Measurements from ENCODE around the gene CPLX3. TPM values are rescaled to one million over a fixed set of nuclear protein-coding genes. Genes with fewer than 3 reads are reported as not detected.

Gene CPLX3
- total RNA-seq, 1 experiment from 2014 or later, result not detected

DNA sequence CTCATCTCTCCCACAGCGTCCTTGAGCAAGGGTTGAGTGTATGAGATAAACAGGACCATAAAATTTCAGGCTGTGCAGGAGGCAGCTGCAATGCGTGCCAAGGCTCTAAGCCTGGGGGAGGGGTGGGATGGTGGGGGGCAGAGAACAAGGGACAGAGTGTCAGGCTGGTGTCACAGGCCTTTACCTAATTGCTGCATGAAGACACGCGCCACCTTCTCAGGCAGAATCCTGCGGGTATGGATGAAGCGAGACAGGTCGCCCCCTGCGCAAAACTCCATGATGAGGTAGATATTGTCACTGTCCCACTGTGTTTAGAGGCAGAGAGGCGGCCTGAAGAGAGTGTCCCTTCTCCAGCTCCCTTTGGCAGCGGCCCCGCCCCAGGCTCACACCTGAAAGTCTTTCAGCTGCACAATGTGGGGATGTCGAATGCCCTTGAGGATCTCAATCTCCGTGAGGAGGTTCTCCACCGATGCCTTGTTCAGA lies 15.5 kb downstream of the CPLX3 start:
- H2BK12ac ChIP-seq (ENCODE audit: insufficient read length, low read depth, low read length), result no peak overlapping the region
- H3K9ac ChIP-seq (ENCODE audit: extremely low read depth, insufficient read length, low read length), result peak overlapping the region; percentile 11
- H3K27me3 ChIP-seq (ENCODE audit: insufficient read depth, low read length), result no peaks in the 10 kb centered on the region
- H3K23me2 ChIP-seq (ENCODE audit: insufficient read length, low read depth, low read length, poor library complexity, severe bottlenecking), result peaks cover 6% of the 10 kb centered on the region
- no peak overlapping the region for H4K5ac ChIP-seq (ENCODE audit: insufficient read length, low read depth, low read length)
- H3K9me3 ChIP-seq (ENCODE audit: control insufficient read depth, low read depth, low read length), result no peaks in the 10 kb centered on the region
- Mint-ChIP-seq H3K27me3 (ENCODE audit: low read depth) (no peaks in the 10 kb centered on the region), H3K9me3 (no peaks in the 10 kb centered on the region), H3K27ac (no peak overlapping the region; a peak in 1 of 7 replicates), H3K36me3 (ENCODE audit: insufficient read depth in 1 of 3, low read depth in 3 of 3) (peaks cover 9 to 36% (median 31%) of the 10 kb centered on the region in 3 experiments), H3K4me1 (peaks cover 20 to 35% of the 10 kb centered on the region in 2 experiments), H3K4me3 (peak overlapping the region; percentile 89 to 90)
- no peak overlapping the region for H2BK5ac ChIP-seq (ENCODE audit: insufficient read length, low read length)
- H3K14ac ChIP-seq (ENCODE audit: insufficient read depth, low read length), result no peak overlapping the region
- H2BK120ac ChIP-seq (ENCODE audit: low read depth, low read length, poor library complexity, severe bottlenecking), result no peak overlapping the region
- H4K91ac ChIP-seq (ENCODE audit: insufficient read length, low read depth, low read length), result no peak overlapping the region
- no peak overlapping the region for H2BK15ac ChIP-seq (ENCODE audit: low read depth, low read length)
- TF ChIP-seq, protein P1, sequence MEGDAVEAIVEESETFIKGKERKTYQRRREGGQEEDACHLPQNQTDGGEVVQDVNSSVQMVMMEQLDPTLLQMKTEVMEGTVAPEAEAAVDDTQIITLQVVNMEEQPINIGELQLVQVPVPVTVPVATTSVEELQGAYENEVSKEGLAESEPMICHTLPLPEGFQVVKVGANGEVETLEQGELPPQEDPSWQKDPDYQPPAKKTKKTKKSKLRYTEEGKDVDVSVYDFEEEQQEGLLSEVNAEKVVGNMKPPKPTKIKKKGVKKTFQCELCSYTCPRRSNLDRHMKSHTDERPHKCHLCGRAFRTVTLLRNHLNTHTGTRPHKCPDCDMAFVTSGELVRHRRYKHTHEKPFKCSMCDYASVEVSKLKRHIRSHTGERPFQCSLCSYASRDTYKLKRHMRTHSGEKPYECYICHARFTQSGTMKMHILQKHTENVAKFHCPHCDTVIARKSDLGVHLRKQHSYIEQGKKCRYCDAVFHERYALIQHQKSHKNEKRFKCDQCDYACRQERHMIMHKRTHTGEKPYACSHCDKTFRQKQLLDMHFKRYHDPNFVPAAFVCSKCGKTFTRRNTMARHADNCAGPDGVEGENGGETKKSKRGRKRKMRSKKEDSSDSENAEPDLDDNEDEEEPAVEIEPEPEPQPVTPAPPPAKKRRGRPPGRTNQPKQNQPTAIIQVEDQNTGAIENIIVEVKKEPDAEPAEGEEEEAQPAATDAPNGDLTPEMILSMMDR (conservative IDR thresholded peaks at IDR 0.05), result no peak
- DNase-seq, result no peak
- no peak overlapping the region for H2BK20ac ChIP-seq (ENCODE audit: low read depth, low read length, poor library complexity, severe bottlenecking)
- H3K4me2 ChIP-seq (ENCODE audit: insufficient read depth, insufficient read length, low read length), result peak overlapping the region; percentile 64
- no peak overlapping the region for H2AFZ ChIP-seq (ENCODE audit: low read length)
- peaks cover 3% of the 10 kb centered on the region for H4K20me1 ChIP-seq (ENCODE audit: control insufficient read depth, insufficient read depth, insufficient read length)
- WGBS (ENCODE audit: extremely low coverage, insufficient read length, low lambda C conversion rate), result no CpG with 5 or more reads among the region's 14 CpGs
- H3K79me2 ChIP-seq (ENCODE audit: insufficient read depth, low read length), result no peaks in the 10 kb centered on the region
- no peak overlapping the region for H3K23ac ChIP-seq (ENCODE audit: insufficient read length, low read depth, low read length)
- no peak overlapping the region for H4K8ac ChIP-seq (replicated peaks; ENCODE audit: insufficient read length, low read depth, low read length)
- no peaks in the 10 kb centered on the region; the same call in 1 of the 2 replicates for H3K4me1 ChIP-seq (ENCODE audit: insufficient read depth, low read length)
- no peaks in the 10 kb centered on the region for H3K79me1 ChIP-seq (ENCODE audit: insufficient read depth, low read depth, low read length, poor library complexity, severe bottlenecking)
- H3K56ac ChIP-seq (ENCODE audit: insufficient read length, low read depth, low read length), result no peak overlapping the region
- H2AK5ac ChIP-seq (ENCODE audit: insufficient read length, low read length), result no peak overlapping the region
- H3T11ph ChIP-seq (ENCODE audit: low read length), result no peak overlapping the region
- H3K18ac ChIP-seq (ENCODE audit: insufficient read length, low read depth, low read length), result no peak overlapping the region
- no peak overlapping the region for H3K27ac ChIP-seq (ENCODE audit: insufficient read length, low read depth, low read length)
- H3K4ac ChIP-seq (ENCODE audit: low read depth, low read length), result no peak overlapping the region

Data from H9 (cell line).